MM.1S (cell line): Measurements from ENCODE around the gene ACAD9.

Source experiments
- DNase-seq: peaks from one replicate; pipeline ENCODE4 v3.0.0-alpha.2; 2015
- H2AFZ ChIP-seq: fragments of 300-600 bp; sonication (generic); 2 replicates; pipeline ENCODE4 v1.6.0; 2016; ENCODE audit warnings: antibody characterized with exemption, low read length
- H3F3A ChIP-seq: fragments of 300-600 bp; sonication (generic); 2 replicates; pipeline ENCODE4 v1.6.1; 2016; ENCODE audit warnings: mild to moderate bottlenecking, antibody characterized with exemption, low read length, moderate library complexity, mixed read lengths; ENCODE audit not compliant: insufficient read depth
- H3K27ac ChIP-seq: fragments of 300-600 bp; sonication (generic); 2 replicates; pipeline ENCODE4 v1.5.1; 2016; ENCODE audit warnings: mild to moderate bottlenecking, low read length
- H3K27me3 ChIP-seq: fragments of 300-600 bp; sonication (generic); replicated peaks from 2 replicates; pipeline ENCODE4 v1.6.0; 2016; ENCODE audit warnings: low read length; ENCODE audit not compliant: insufficient read depth
- H3K36me3 ChIP-seq: fragments of 300-600 bp; sonication (generic); replicated peaks from 2 replicates; pipeline ENCODE4 v1.6.1; 2016; ENCODE audit warnings: mild to moderate bottlenecking, low read length, mixed read lengths; ENCODE audit not compliant: insufficient read depth
- H3K4me1 ChIP-seq: fragments of 300-600 bp; sonication (generic); 2 replicates; pipeline ENCODE4 v1.6.1; 2016; ENCODE audit warnings: low read length, mixed read lengths
- H3K4me2 ChIP-seq: fragments of 300-600 bp; sonication (generic); 2 replicates; pipeline ENCODE4 v1.6.0; 2016; ENCODE audit warnings: low read depth, low read length
- H3K4me3 ChIP-seq: fragments of 300-600 bp; sonication (generic); 2 replicates; pipeline ENCODE4 v1.5.1; 2016; ENCODE audit warnings: low read length, mixed read lengths
- H3K79me2 ChIP-seq: fragments of 300-600 bp; sonication (generic); 2 replicates; pipeline ENCODE4 v1.6.1; 2016; ENCODE audit warnings: mixed run types, low read length, mixed read lengths
- H3K9ac ChIP-seq: fragments of 300-600 bp; sonication (generic); 2 replicates; pipeline ENCODE4 v1.6.1; 2016; ENCODE audit warnings: low read length, mixed read lengths
- H3K9me2 ChIP-seq: fragments of 300-600 bp; sonication (generic); replicated peaks from 2 replicates; pipeline ENCODE4 v1.6.1; 2016; ENCODE audit warnings: mild to moderate bottlenecking, low read length, mixed read lengths; ENCODE audit not compliant: insufficient read depth
- H3K9me3 ChIP-seq: fragments of 300-600 bp; sonication (generic); replicated peaks from 2 replicates; pipeline ENCODE4 v1.6.1; 2016; ENCODE audit warnings: mild to moderate bottlenecking, low read length, mixed read lengths; ENCODE audit not compliant: insufficient read depth
- H4K20me1 ChIP-seq: fragments of 300-600 bp; sonication (generic); 2 replicates; pipeline ENCODE4 v1.6.1; 2016; ENCODE audit warnings: mild to moderate bottlenecking, low read length, moderate library complexity, mixed read lengths; ENCODE audit not compliant: insufficient read depth
- CTCF ChIP-seq: fragments of 300-600 bp; sonication (generic); IDR thresholded peaks from 2 replicates; pipeline ENCODE4 v1.5.1; 2016; ENCODE audit warnings: antibody characterized with exemption, low read length, mixed read lengths
- EZH2 ChIP-seq: fragments of 300-600 bp; sonication (generic); optimal IDR thresholded peaks from 2 replicates; pipeline ENCODE3; 2017; ENCODE audit warnings: low read depth, mild to moderate bottlenecking, antibody characterized with exemption, low read length, mixed read lengths
- EZH2phosphoT487 ChIP-seq: fragments of 300-600 bp; sonication (generic); IDR thresholded peaks from 2 replicates; pipeline ENCODE4 v1.6.1; 2018; ENCODE audit warnings: antibody characterized with exemption, low read length

Gene ACAD9

GRCh38 chr3:128845119-128845777 is 34.2 kb upstream of the ACAD9 start:
- H2AFZ ChIP-seq = peak overlapping the region; percentile 94
- no peaks in the 10 kb centered on the region for H3K9me3 ChIP-seq
- DNase-seq = no peak
- peaks cover 10% of the 10 kb centered on the region for H3K4me1 ChIP-seq
- peak overlapping the region; percentile 91 for H3K4me2 ChIP-seq
- H3K79me2 ChIP-seq = no peaks in the 10 kb centered on the region
- H3K36me3 ChIP-seq = no peaks in the 10 kb centered on the region
- TF ChIP-seq EZH2 (no peak), CTCF (peak; percentile 21)
- no peaks in the 10 kb centered on the region for H3K9me2 ChIP-seq
- H3K4me3 ChIP-seq = peak overlapping the region; percentile 58
- peak overlapping the region; percentile 67; the same call in 1 of the 2 replicates for H3K9ac ChIP-seq
- no peak overlapping the region for H3K27ac ChIP-seq
- no peaks in the 10 kb centered on the region for H4K20me1 ChIP-seq
- H3F3A ChIP-seq = no peaks in the 10 kb centered on the region
- H3K27me3 ChIP-seq = no peaks in the 10 kb centered on the region

- peak; percentile 92 for DNase-seq
- Histone ChIP-seq H3K4me1 (peaks cover 6% of the 10 kb centered on the region; the same call in 1 of the 2 replicates), H3K27ac (no peak overlapping the region), H3K4me3 (peak overlapping the region; percentile 58), H3K36me3 (no peaks in the 10 kb centered on the region), H3K9me2 (no peaks in the 10 kb centered on the region), H3K4me2 (peak overlapping the region; percentile 91), H2AFZ (peak overlapping the region; percentile 94), H3F3A (no peaks in the 10 kb centered on the region), H4K20me1 (no peaks in the 10 kb centered on the region), H3K27me3 (no peaks in the 10 kb centered on the region), H3K9me3 (no peaks in the 10 kb centered on the region), H3K9ac (peak overlapping the region; percentile 67), H3K79me2 (no peaks in the 10 kb centered on the region)
- TF ChIP-seq EZH2 (no peak), CTCF (peak; percentile 74), EZH2phosphoT487 (no peak)
Measured at GRCh38 chr3:128845778-128846485, 33.5 kb upstream of the ACAD9 start.

- H3K4me3 ChIP-seq = peak overlapping the region; percentile 58; the same call in 1 of the 2 replicates
- H4K20me1 ChIP-seq = no peaks in the 10 kb centered on the region
- peak overlapping the region; percentile 67; the same call in 1 of the 2 replicates for H3K9ac ChIP-seq
- H3K9me2 ChIP-seq = no peaks in the 10 kb centered on the region
- peak overlapping the region; percentile 94 for H2AFZ ChIP-seq
- no peaks in the 10 kb centered on the region for H3K27me3 ChIP-seq
- H3K79me2 ChIP-seq = no peaks in the 10 kb centered on the region
- no peaks in the 10 kb centered on the region for H3K36me3 ChIP-seq
- H3K4me2 ChIP-seq = peak overlapping the region; percentile 91; the same call in 1 of the 2 replicates
- no peaks in the 10 kb centered on the region for H3K9me3 ChIP-seq
- no peaks in the 10 kb centered on the region for H3F3A ChIP-seq
- TF ChIP-seq CTCF (no peak), EZH2phosphoT487 (no peak), EZH2 (no peak)
- no peak overlapping the region for H3K27ac ChIP-seq
- peaks cover 6% of the 10 kb centered on the region; the same call in 1 of the 2 replicates for H3K4me1 ChIP-seq
- no peak for DNase-seq
Measured at GRCh38 chr3:128846486-128846891, 32.9 kb upstream of the ACAD9 start.
